ENCODE measurements around the gene CCDC87.
"Not testable (repeated sequence)": the region's sequence is repeated elsewhere in the genome, so short reads cannot be mapped to it uniquely, and the experiment has no call there.

The CCDC87 gene

GRCh38 chr11:66548774-66549630 is 43.9 kb downstream of the CCDC87 start:
- no peak for DNase-seq

GRCh38 chr11:66548041-66548440 is 44.8 kb downstream of the CCDC87 start:
- no peak for DNase-seq

DNA sequence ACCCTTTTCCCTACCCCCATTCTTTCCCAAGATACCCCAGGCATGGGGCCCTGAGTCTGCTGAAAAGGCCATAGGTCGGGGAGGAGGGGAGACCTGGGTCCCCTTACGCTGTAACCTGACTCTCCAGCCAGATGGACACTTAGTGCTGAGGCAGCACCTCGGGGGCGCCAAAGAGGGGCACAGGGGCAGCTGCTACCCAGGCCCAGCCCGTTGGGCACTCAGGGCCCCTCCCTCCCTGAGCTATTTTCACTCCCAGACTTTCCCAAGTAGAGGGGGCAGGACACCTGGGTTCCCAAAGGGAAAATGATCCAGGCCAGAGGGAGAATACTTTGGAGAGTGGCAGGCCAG is 45.2 kb downstream of the CCDC87 start:
- no peak for DNase-seq

GRCh38 chr11:66546966-66547661 is 45.7 kb downstream of the CCDC87 start:
- DNase-seq, result no peak

DNA sequence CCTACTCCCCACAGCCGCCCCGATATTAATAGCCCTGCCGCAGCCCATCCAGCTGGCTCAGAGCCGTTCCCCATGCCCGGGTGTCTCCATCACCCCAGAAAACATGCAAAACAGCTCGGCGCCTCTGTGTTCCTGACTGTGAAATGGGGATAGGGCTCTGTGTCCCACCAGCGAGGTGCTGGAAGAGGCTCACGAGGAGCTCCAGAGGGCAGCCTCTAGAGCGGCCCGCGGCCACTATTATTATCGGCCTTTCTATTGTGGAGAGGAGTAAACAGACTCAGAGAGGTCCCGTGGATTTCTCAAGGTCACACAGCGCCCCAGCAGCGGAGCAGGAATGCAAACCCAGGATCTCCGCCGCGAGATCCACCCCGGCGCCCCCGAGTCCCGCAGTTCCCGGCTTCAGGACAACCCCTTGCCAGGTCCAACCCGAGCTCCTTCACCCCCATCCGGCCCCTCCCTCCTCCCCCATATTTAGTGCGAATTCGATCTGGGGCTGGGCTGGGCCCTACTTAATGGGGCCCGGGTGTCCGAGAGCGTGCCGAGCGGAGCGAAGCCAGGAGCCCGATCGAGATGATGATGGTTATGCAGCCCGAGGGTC is 46.4 kb downstream of the CCDC87 start, which contains the start of gene ACTN3:
Gene ACTN3, plus strand, starts transcription at position 536 of the 598 bp plus-strand sequence. Its CDS starts 35 bp downstream, at position 571.
- no peak for DNase-seq

DNA sequence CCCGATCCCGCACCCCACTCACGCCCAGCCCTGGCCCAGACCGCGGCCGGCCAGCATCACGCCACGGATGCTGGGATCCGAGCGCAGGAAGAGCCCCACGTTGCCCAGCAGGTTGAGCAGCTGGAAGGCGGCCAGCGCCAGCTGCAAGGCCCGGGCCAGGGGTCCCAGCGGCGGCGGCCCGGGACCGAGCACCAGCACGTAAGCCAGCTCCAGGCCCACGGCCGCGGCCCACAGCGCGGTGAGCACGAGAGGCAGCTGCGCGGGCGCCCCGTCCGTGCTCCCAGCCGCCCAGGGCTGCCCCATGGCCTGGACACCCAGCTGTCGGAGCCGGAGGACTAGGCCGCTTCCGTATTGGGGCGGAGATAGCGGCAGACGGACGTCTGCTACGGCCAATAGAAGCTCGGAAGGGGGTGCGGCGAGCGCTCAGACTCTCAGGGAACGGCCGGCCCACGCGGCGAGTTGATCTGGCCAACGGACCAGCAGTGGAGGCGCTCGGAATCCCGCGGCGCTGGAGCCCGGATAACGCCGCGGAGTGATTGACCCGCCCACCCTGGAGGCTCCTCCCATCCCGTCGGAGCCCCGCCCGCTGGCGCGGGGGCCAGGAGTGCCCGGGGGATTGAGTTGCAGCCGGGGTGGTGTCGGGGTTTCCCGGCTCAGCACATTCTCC is 47.0 kb downstream of the CCDC87 start, which contains the start of gene ZDHHC24:
Gene ZDHHC24, minus strand, starts transcription at position 348 of the 667 bp plus-strand sequence. Its CDS starts 45 bp downstream, at position 303.
- DNase-seq, result peak; percentile 73

- DNase-seq, result not testable (repeated sequence)
Observed at GRCh38 chr11:66544952-66545351, 47.9 kb downstream of the CCDC87 start.

GRCh38 chr11:66543263-66544107 is 49.4 kb downstream of the CCDC87 start:
- DNase-seq, result peak; percentile 51

- no peak for DNase-seq
Observed at GRCh38 chr11:66542362-66542761, 50.5 kb downstream of the CCDC87 start.

DNA sequence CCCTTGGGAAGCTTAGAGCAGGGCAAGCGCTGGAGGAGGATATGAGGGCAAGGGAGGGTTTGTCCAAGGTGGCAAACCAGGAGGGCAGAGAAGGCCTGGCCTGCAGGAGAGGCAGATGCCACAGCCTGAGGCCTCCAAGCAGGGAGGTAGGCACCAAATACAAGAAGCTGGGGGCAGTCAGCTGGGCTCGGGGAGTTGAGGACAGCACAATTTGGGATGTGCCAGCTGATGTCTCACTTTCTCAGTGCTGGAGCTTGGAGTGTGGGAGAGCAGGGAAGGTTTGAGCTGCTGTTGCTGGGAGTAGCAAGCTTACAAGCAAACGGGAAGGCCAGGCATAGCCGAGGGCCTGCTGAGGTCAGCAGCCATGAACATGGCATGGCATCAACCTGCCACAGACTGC is 51.0 kb downstream of the CCDC87 start:
- no peak for DNase-seq

GRCh38 chr11:66540598-66540997 is 52.3 kb downstream of the CCDC87 start:
- DNase-seq, result not testable (repeated sequence)
